Endothelial cell of umbilical vein (primary cell): ENCODE results near the gene ZIC2. TPM values are rescaled to one million over a fixed set of nuclear protein-coding genes. Genes with fewer than 3 reads are reported as not detected.

ENCODE experiments used
- BruUV-seq: library from RNA; stranded (reverse); fragments of 400-500 nt; replicated peaks from 2 replicates; lab custom pipeline; 2021; lab: Mats Ljungman, UMichigan
- CTCF ChIA-PET: fragments of 300-600, 350-600 bp; sonication (Branson Sonifier 250); formaldehyde crosslinking; loops from one replicate; lab custom pipeline; 2021; ENCODE audit warnings: antibody characterized with exemption, inconsistent platforms; lab: Charles Lee
- POLR2A ChIA-PET: fragments of 300-600, 350-600 bp; sonication (Branson Sonifier 250); formaldehyde crosslinking; loops from one replicate; lab custom pipeline; 2021; ENCODE audit warnings: antibody characterized with exemption, inconsistent platforms; lab: Charles Lee
- DNase-seq: peaks from one replicate; pipeline ENCODE4 v3.0.0-alpha.2; 2011; ENCODE audit warnings: low read depth, low spot score
- FAIRE-seq: peaks from 2 replicates; lab custom pipeline; 2011; peaks lifted over from hg19 to GRCh38; lab: Jason Lieb, UNC
- H2AFZ ChIP-seq: 2 replicates; pipeline ENCODE4 v1.6.0; 2012; ENCODE audit warnings: low read depth, low read length, control low read depth, inconsistent platforms
- H3K27ac ChIP-seq: 2 replicates; pipeline ENCODE4 v1.5.1; 2011; ENCODE audit warnings: low read depth, mild to moderate bottlenecking, control low read depth, low read length, moderate library complexity; ENCODE audit not compliant: insufficient read depth
- H3K27me3 ChIP-seq, 2 experiments: 2 replicates each; pipeline versions ENCODE4 v1.6.0 to v1.6.1; 2011; ENCODE audit warnings: low read length in 2 of 2, mixed read lengths in 1 of 2; ENCODE audit not compliant: control insufficient read depth in 2 of 2, insufficient read depth in 2 of 2
- H3K36me3 ChIP-seq, 2 experiments: 2 replicates in 1 of 2; 3 replicates in 1 of 2; pipeline ENCODE4 v1.5.1; 2011; ENCODE audit warnings: low read length in 2 of 2, mild to moderate bottlenecking in 1 of 2, moderate library complexity in 1 of 2; ENCODE audit not compliant: control insufficient read depth in 2 of 2, insufficient read depth in 2 of 2; ENCODE audit errors: extremely low read depth in 1 of 2
- H3K4me1 ChIP-seq: 3 replicates; pipeline ENCODE4 v1.5.1; 2011; ENCODE audit warnings: mild to moderate bottlenecking, low read length; ENCODE audit not compliant: control insufficient read depth, insufficient read depth; ENCODE audit errors: extremely low read depth
- H3K4me2 ChIP-seq: 2 replicates; pipeline ENCODE4 v1.6.1; 2011; ENCODE audit warnings: low read length, control low read depth, mixed read lengths; ENCODE audit not compliant: insufficient read depth
- H3K4me3 ChIP-seq, 3 experiments: fragments of 200-600 bp in 1 of 3; sonication (generic), shearing (Covaris generic) in 1 of 3; replicated peaks in 1 of 3; 2 replicates each; pipeline ENCODE4 v1.5.1; 2011 to 2016; ENCODE audit warnings: control low read depth in 3 of 3, low read length in 3 of 3, mild to moderate bottlenecking in 2 of 3, inconsistent platforms in 1 of 3, low read depth in 1 of 3, moderate library complexity in 1 of 3; ENCODE audit not compliant: insufficient read depth in 1 of 3
- H3K79me2 ChIP-seq: 2 replicates; pipeline ENCODE4 v1.6.0; 2012; ENCODE audit warnings: low read length, inconsistent platforms; ENCODE audit not compliant: control insufficient read depth, insufficient read depth
- H3K9ac ChIP-seq: replicated peaks from 2 replicates; pipeline ENCODE3; 2011; ENCODE audit warnings: low read length, control low read depth; ENCODE audit not compliant: insufficient read depth; ENCODE audit errors: extremely low read depth
- H3K9me1 ChIP-seq: replicated peaks from 3 replicates; pipeline ENCODE4 v1.6.0; 2011; ENCODE audit warnings: mild to moderate bottlenecking, low read length; ENCODE audit not compliant: control insufficient read depth, insufficient read depth; ENCODE audit errors: extremely low read depth
- H3K9me3 ChIP-seq: replicated peaks from 2 replicates; pipeline ENCODE4 v1.5.1; 2012; ENCODE audit warnings: low read length, inconsistent platforms; ENCODE audit not compliant: control insufficient read depth, insufficient read depth
- H4K20me1 ChIP-seq: replicated peaks from 2 replicates; pipeline ENCODE3; 2011; ENCODE audit warnings: mild to moderate bottlenecking, low read length; ENCODE audit not compliant: control insufficient read depth, insufficient read depth; ENCODE audit errors: extremely low read depth
- EZH2 ChIP-seq: IDR thresholded peaks from 2 replicates; pipeline ENCODE4 v1.6.1; 2012; ENCODE audit warnings: borderline replicate concordance, low read depth, mild to moderate bottlenecking, moderate library complexity, low read length, inconsistent platforms; ENCODE audit not compliant: severe bottlenecking
- FOS ChIP-seq: IDR thresholded peaks from 2 replicates; pipeline ENCODE4 v1.6.1; 2011; ENCODE audit warnings: mild to moderate bottlenecking, low read length, moderate library complexity, borderline replicate concordance; ENCODE audit not compliant: insufficient read depth
- MYC ChIP-seq: IDR thresholded peaks from one replicate; pipeline ENCODE4 v1.6.1; 2011; ENCODE audit warnings: mild to moderate bottlenecking, low read depth, low read length
- POLR2A ChIP-seq: IDR thresholded peaks from 2 replicates; pipeline ENCODE4 v1.6.1; 2012; ENCODE audit warnings: low read depth, mild to moderate bottlenecking, control low read depth, low read length
- dilution Hi-C: fragments of 300-500 bp; cut with MboI; formaldehyde crosslinking; loops from one replicate; pipeline ENCODE4 v1.15.0; 2019; ENCODE audit warnings: low sequenced_read_pairs; ENCODE audit not compliant: extremely low pct_ligation_motif_present
- intact Hi-C: fragments of 100-400 bp; cut with micrococcal nuclease; formaldehyde crosslinking; loops from one replicate; pipeline ENCODE4 v1.10.0; 2022
- polyA plus RNA-seq, 4 experiments: library from polyadenylated mRNA; depleted of rRNA in 3 of 4; stranded (reverse) in 3 of 4; unstranded in 1 of 4; fragments of >200 nt; gene quantifications; 2 replicates each; pipeline versions ENCODE4 v1.2.1 to v1.2.3, GENCODE V29; 2011 to 2012; ENCODE audit warnings: missing spikeins in 1 of 4
- total RNA-seq: library from RNA; stranded (reverse); gene quantifications from 2 replicates; pipeline ENCODE4 v1.2.3, GENCODE V29; 2021
- TF ChIP-seq, protein P1 (sequence below): IDR thresholded peaks from 2 replicates; pipeline ENCODE4 v1.6.1; 2011; ENCODE audit not compliant: insufficient read depth, insufficient read length
- TF ChIP-seq, protein P2 (sequence below), 2 donors: IDR thresholded peaks; 1 replicate in 1 of 2; 2 replicates in 1 of 2; pipeline ENCODE4 v1.5.1; 2011; ENCODE audit warnings: low read length in 2 of 2, mild to moderate bottlenecking in 2 of 2, moderate library complexity in 2 of 2, control low read depth in 1 of 2, inconsistent platforms in 1 of 2, low read depth in 1 of 2; ENCODE audit not compliant: insufficient read depth in 1 of 2; ENCODE audit errors: extremely low read depth in 1 of 2

The ZIC2 gene
- total and polyA plus RNA-seq, 2 donors (not counting 3 experiments of a cell fraction or from before 2014, with no cell fraction given) = 0.03 TPM; not detected in 1

DNA sequence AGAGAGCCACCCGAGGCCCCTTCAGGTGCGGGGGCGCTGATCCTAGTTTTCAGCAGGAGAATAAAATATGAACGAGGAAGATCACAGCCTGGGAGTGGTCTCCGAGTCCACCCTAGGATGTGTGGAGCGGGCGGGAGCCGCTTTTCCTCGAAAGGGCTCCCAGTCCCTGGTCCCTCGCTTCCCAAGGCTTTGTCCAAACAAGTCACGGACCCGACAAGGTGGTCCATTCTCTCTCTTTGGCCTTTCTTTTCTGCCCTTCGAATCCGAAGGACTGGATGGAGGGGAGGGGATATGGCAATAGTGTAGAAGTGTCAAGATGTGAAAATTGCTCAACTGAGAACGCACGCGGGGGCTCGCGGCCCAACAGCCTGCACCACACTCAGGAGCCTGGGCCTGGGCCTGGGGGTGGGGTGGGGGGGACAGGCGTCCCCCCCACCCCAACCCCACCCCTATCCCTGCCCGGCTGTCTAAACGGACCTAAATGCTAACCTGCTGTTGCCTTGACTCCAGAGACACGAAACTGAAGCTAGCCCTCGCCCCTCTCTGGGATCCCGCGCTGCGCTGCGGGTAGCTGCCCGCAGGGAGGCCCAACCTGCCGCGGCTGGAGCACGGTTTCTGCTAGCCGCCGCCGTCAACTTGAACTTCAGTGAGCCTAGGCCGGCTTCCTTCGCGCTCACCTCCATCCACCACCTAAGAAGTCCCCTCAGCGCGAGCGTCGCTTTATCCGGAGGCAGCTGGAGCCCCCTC lies 7.1 kb downstream of the ZIC2 start:
- H3K79me2 ChIP-seq = no peaks in the 10 kb centered on the region
- no peaks in the 10 kb centered on the region for H3K9me3 ChIP-seq
- no peak overlapping the region for H3K4me3 ChIP-seq
- no TSS peak for BruUV-seq
- dilution Hi-C loops (no loop called here), intact Hi-C loops (no loop called here)
- peak; percentile 62 for TF ChIP-seq EZH2
- TF ChIP-seq MYC = no peak
- no peak overlapping the region for H3K27ac ChIP-seq
- ChIA-PET CTCF (no interaction called here), POLR2A (no interaction called here)
- no peak overlapping the region for H3K4me2 ChIP-seq
- no peak overlapping the region for H2AFZ ChIP-seq
- DNase-seq (no peak), FAIRE-seq (no peak)
- no peaks in the 10 kb centered on the region for H4K20me1 ChIP-seq
- H3K36me3 ChIP-seq = no peaks in the 10 kb centered on the region
- H3K9ac ChIP-seq = no peak overlapping the region
- no peaks in the 10 kb centered on the region for H3K9me1 ChIP-seq
- peaks cover 89 to 98% of the 10 kb centered on the region in 2 experiments for H3K27me3 ChIP-seq
- no peaks in the 10 kb centered on the region for H3K4me1 ChIP-seq

DNA sequence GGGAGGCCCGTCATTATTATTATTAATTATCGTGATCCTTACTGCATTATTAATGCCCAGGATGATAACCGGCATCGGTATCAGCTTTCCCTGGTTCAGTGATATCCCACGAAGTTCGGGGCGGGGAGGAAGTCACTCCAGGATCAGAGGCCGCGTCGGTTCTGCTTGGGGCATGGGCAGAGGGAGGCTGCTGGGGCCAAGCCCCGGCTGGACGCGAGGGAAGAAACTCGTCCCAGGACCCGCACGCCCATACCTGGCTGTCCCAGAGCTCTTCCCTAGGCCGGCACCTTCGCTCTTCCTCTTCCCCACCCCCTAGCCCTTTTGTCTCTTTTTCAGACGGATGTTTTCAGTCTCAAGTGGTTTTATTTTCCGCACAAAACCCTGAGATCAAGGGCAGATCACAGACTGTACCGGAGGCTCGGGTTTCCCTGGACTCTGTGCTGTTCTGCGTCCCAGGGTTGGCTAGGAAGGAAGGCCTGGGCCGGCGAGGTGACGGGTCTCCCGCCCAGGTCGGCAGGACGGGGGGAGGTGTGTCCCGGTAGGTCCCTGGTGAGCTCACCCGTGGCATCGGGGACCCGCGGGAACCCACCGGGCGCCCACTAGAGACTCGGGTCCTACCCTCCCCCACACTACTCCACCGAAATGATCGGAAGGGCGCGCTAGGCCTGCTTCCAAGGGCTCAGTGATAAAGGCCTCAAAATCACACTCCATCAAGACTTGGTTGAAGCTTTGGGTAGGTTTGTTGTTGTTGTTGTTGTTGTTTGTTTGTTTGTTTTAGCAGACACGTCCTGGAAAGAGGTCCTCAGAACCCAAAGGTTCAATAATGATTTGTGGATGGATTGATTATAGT lies 7.9 kb downstream of the ZIC2 start:
- CTCF ChIA-PET = no interaction called here

More for the DNA sequence above, 7.9 kb downstream of the ZIC2 start:
- DNase-seq (no peak), FAIRE-seq (no peak)
- H3K9ac ChIP-seq = no peak overlapping the region
- intact Hi-C loops (loop anchor here (5.0 kb wide), 1 partner anchor 243 kb away; no protein-coding TSS in a partner anchor), dilution Hi-C loops (no loop called here)
- H3K4me1 ChIP-seq = no peaks in the 10 kb centered on the region
- no peak overlapping the region for H3K4me2 ChIP-seq
- H3K27ac ChIP-seq = no peak overlapping the region
- no peak overlapping the region for H3K4me3 ChIP-seq
- H3K79me2 ChIP-seq = no peaks in the 10 kb centered on the region
- TF ChIP-seq, protein P1, sequence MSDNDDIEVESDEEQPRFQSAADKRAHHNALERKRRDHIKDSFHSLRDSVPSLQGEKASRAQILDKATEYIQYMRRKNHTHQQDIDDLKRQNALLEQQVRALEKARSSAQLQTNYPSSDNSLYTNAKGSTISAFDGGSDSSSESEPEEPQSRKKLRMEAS = no peak
- TF ChIP-seq, protein P2, sequence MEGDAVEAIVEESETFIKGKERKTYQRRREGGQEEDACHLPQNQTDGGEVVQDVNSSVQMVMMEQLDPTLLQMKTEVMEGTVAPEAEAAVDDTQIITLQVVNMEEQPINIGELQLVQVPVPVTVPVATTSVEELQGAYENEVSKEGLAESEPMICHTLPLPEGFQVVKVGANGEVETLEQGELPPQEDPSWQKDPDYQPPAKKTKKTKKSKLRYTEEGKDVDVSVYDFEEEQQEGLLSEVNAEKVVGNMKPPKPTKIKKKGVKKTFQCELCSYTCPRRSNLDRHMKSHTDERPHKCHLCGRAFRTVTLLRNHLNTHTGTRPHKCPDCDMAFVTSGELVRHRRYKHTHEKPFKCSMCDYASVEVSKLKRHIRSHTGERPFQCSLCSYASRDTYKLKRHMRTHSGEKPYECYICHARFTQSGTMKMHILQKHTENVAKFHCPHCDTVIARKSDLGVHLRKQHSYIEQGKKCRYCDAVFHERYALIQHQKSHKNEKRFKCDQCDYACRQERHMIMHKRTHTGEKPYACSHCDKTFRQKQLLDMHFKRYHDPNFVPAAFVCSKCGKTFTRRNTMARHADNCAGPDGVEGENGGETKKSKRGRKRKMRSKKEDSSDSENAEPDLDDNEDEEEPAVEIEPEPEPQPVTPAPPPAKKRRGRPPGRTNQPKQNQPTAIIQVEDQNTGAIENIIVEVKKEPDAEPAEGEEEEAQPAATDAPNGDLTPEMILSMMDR (IDR thresholded peaks at IDR 0.05; ENCODE audit: extremely low read depth in 1 of 2, insufficient read depth in 1 of 2, low read depth in 1 of 2, low read length in 2 of 2) = no peak
- no peak for TF ChIP-seq POLR2A
- peak; percentile 42 for TF ChIP-seq EZH2
- no peak for TF ChIP-seq FOS
- no peaks in the 10 kb centered on the region for H3K9me1 ChIP-seq
- H3K27me3 ChIP-seq = peaks cover 86 to 98% of the 10 kb centered on the region in 2 experiments
- no TSS peak for BruUV-seq
- H3K9me3 ChIP-seq = no peaks in the 10 kb centered on the region
- POLR2A ChIA-PET = no interaction called here
- H2AFZ ChIP-seq = no peak overlapping the region
- no peaks in the 10 kb centered on the region for H4K20me1 ChIP-seq
- H3K36me3 ChIP-seq = no peaks in the 10 kb centered on the region
